Raji (cell line): ENCODE data around the gene EPHA1.

Source experiments
- POLR2A ChIP-seq: IDR thresholded peaks from 2 replicates; pipeline ENCODE4 v1.6.1; 2011; ENCODE audit warnings: low read depth, low read length, control low read depth; ENCODE audit not compliant: insufficient read depth

The EPHA1 gene

DNA sequence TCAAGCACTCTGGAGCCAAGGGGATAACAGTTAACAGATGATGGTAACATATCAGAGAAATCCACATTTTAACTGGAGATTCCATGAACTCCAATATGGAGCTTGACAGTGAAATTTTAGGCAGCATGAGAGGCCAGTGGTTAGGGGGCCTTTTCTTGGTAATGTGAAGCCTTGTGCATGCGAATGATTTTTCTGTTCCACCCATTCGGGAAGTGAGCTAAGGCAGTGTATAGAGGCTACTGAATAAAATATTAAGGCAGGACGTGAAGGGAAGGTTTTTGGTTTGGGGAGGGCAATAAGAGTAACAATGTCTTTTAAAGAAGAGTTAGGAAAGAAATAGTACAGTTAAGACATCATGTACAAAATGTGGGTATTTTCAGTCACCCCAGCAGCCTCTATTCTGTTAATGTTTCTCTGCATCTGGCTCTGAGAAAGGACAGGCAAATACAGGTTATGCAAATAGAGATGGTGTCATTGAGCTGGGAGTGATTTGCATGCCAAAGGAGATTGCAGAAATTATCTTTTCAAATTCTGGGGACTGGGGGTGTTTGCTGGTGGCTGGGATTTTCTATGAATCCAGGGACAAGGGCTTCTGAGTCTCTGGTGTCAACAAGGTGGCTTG, 27.8 kb upstream of the EPHA1 start:
- no peak for TF ChIP-seq POLR2A

- no peak for TF ChIP-seq POLR2A
These were observed 26.6 kb upstream of the EPHA1 start for GRCh38 chr7:143435266-143435665.

- no peak for TF ChIP-seq POLR2A
These were observed 26.0 kb upstream of the EPHA1 start for GRCh38 chr7:143434660-143435059.

GRCh38 chr7:143433759-143434158, 25.1 kb upstream of the EPHA1 start:
- no peak for TF ChIP-seq POLR2A

DNA sequence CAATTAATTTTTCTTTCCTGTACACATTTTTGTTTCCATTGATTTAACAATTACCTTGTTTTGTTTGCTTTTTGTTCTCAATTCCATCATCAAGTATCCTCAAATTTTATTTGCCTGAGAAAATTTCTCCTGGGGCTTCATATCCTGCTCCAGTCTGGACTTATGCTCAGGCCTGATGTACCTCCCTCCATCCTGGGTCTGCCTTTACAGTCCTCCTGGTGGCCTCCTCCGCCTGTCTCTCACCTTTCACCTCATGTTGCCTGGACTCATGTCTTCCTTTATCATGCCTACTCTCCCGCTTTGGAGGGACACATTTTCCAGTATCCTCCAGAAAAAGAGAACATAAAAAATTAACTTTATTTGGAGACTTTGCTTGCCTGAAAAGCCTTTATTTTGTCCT, 22.5 kb upstream of the EPHA1 start:
- no peak for TF ChIP-seq POLR2A

- no peak for TF ChIP-seq POLR2A
These were observed 21.4 kb upstream of the EPHA1 start for GRCh38 chr7:143429770-143430698.

- no peak for TF ChIP-seq POLR2A
These were observed 18.0 kb upstream of the EPHA1 start for GRCh38 chr7:143426479-143427142.

DNA sequence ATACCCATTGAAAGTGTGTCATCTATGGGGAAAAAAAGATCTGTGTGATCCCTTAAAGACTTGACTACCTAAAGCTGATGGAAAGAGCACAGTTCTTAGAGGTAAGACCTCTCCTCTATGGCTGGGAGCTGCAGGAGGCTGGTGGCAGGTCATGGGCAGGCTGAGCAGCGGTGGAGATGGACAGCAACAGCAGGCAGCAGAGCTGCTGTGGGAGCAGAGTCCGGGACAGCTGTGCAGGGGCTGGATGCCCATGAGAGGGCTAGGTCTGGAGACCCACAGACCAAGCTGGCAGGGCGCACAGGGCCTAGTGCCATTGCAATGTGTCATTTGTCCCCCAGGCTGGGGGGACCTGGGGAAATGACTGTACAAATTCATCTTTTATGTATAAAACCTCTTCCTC, 13.4 kb upstream of the EPHA1 start:
- no peak for TF ChIP-seq POLR2A

DNA sequence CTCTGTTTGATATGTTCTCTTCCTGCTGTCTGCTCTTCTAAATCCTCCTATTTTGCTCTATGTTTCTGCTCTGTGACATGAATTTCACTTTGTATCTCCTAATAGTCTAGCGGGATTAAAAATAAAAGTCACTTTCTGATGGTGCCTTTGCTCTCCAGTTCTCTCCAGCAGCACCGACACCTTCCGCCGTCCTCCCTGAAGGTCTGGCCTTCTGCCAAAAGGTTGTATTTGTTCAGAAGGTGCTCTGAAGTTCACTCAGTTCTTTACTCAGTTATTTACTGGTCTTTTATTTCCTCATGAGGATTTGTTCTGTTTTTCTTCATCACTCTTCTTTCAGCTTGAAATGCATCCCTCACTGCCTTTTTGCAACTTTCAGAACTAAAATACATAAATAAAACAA, 11.2 kb upstream of the EPHA1 start:
- TF ChIP-seq POLR2A, result no peak

DNA sequence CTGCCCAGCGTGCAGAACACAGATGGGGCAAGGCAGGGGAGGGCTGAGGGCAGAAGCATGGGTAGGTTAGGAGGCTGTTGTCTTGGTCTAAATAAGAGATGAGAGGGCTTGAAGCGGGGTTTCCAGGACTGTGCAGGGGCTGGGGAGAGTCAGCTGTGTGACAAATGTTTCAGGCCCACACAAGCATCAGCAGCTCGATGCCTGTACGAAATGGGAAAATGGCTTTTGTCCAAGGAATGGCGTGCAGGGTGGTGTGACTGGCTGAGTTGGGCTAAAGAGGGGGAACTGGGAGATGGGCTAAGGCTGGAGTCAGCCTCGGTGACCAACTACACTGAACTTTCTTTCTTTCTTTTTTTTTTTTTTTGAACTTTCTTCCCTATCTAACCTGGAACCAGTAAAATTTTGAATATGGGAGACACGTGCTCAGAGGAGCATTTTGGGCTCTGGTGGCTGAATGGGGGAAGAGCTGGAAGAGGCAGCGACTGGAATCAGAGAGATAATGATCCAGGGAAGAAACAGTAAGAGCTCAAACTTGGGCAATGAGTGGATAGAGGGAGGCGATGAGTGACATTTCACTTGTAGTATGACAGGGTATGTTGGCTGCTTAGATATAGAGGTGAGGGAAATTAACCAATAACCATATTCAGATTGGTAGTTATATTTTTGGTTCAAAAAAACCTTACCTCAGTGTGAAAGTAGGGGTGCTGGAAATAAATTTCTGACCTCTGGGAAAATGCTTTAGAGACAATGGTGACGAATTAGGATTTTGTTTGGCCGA, 10.2 kb upstream of the EPHA1 start:
- no peak for TF ChIP-seq POLR2A

DNA sequence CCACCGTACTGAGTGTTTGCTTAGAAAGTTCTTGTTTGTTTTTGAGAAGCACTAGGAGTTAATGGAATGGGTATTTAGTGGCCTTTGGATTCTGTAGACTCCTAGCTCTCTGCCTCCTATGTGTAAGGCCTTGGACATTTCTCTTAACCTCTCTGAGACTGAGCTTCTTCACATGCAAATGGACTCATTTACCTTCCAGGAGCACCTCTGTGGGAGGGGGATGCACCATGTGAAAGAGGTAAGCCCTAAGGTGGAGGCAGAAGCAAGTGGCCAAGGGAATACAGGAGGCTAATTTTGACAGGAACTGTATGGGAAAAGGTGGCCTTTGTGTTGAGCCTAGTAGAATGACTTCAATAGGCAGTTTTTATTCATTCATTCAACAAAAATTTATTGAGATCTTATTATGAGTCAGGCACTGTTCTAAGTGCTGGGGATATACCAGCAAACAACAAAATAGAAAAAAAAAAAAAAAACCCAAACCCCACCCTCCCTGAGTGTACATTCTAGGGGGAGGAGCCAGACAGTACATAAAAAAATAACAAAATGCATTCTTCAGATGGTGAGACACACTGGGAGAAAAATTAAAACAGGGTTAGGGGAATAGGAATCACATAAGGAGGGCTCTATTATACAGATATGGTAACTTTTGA, 9.2 kb upstream of the EPHA1 start:
- TF ChIP-seq POLR2A, result no peak

DNA sequence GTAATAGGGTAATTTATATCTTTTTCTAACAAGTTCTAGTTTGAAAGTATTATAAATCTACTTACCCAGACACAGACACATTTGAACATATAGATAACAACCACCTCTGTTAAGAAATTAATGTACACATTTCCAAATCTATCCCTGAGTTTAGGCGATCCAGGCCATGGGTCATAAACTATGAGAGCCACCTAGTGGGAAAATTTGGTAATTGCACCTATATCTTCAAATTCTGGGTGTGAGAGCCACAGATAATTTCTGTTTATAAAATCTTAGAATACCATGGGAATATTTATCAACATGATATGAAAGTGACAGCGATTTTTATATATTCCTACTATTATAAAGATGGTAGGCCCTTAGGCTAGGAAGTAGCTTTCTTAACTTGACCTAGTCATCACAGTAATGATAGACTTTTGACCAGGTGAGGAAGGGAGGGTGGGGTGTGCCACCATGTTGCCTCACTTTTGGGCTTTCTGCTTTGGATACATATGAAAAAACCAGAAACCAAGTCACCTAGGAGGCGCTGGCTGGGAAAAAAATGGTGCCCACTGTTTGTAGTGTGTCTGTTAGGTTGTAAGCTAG, 8.0 kb upstream of the EPHA1 start:
- TF ChIP-seq POLR2A, result no peak

GRCh38 chr7:143415742-143416397, 7.2 kb upstream of the EPHA1 start:
- no peak for TF ChIP-seq POLR2A

DNA sequence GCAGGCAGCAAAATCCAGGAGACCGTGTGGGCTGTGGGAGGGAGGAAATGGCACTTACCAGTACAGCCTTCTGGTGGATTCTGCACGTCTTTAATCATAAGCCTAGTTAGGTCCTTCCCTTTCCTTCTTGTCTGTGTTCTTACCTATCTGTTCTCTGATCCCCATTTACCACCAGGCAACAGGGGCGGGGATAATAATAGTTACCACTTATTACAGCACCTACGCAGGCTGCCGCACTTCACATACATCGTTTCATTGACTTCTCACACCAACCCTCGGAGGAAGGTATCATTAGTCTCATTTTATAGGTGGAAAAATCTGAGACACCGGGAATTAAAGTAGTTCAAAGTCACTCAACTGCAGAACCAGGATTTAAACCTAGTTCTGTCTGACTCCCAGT, 4.5 kb upstream of the EPHA1 start:
- TF ChIP-seq POLR2A, result no peak
